ENCODE results near the gene USP25.

The USP25 gene

DNA sequence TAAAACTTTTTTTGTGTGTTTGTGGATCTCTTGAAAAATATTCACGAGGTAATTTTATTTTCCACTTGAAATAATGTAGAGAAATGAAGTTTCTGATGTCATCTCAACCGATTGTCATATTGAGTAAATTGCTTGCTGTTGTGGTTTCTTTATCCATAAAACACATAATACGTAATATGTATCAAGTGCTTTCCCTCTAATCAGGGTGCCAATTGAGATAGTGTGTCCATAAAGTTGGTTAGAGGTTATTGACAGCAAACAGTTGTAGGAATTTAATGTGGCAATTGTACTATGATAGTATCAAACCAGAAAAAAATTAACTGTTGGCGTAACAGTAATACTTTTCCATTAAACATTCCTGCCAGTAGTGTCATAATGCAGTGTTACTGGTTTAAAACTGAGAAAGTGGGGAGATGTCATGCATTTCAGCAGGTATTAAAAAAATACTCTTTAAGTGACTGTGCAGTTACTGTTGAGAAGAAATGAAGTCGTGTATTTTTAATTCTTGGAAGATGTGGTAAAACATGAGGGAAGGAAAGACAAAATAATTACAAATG, 38.3 kb downstream of the USP25 start:
- FAIRE-seq: no peak

DNA sequence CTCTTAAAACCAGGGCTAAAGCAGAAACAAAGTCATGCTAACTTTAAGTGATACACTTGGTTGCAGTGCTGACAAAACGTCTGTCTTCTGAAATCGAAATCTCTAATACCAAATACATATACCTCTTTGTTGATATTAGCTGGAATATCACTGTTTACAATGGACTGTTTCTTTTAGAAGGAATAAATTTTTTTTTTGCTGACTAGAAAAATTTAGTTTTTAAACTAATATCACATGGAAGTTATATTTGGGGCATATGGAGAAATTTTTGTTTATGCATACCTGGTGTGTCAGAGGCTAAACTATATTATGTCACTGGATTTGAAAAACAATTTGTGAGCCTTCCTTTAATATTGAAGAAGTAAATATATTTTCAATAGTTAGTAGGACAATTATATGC, 39.1 kb downstream of the USP25 start:
- no peak for FAIRE-seq

DNA sequence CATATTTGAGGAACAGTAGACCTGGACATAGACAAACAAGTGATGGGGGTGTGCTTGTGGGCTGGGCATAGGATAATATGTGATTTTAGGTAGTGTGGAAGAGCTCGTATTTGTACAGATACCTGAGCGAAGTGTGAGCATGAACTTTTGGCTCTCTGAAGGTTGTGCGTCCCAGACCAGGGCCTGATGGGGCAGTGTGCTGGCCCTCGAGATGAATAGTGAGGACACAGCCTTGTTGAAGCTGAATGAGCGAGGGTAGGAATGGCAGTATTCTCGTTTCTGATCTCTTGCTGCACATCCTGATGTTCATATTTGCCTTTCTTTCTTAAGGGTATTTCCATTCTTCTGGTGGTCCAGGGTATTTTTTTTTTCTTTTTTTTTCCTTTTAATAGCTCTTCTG, 41.5 kb downstream of the USP25 start:
- FAIRE-seq: no peak

DNA sequence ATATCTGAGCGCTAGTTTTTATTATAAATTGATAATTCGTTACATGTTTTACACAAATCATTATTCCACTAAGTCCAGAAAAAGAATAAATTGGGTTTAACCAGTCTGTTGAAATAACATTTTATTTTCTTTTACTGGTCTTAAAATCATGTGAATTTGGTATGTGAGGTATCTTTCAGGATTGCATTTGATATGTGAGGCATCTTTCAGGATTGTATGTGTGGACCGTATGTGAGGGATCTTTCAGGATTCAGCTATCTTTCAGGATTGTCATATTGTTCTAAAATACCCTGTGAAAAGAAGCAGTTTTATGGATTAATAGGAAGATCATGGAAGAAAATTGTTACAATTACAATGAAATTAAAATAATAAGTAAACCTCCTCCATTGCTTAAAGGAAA, 42.9 kb downstream of the USP25 start:
- no peak for FAIRE-seq

DNA sequence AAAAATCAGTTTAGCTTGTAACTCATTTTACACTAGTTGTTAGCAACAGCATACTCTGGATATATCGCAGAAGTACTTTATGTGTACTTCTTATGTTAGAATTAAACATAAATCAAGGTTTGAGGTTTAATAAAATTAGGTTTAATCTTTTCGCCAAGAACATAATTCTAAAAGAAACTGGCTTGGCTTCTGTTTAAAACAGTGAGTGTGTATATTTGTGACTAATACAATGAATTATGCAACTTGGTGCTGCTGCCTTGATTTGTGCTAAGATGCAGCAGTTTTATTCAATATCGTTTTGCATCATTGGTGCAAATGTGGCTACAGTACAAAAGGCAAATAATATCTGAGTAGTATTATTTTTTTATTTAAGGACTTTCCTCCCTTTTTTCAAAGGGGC, 44.8 kb downstream of the USP25 start:
- peak; percentile 74 for FAIRE-seq

DNA sequence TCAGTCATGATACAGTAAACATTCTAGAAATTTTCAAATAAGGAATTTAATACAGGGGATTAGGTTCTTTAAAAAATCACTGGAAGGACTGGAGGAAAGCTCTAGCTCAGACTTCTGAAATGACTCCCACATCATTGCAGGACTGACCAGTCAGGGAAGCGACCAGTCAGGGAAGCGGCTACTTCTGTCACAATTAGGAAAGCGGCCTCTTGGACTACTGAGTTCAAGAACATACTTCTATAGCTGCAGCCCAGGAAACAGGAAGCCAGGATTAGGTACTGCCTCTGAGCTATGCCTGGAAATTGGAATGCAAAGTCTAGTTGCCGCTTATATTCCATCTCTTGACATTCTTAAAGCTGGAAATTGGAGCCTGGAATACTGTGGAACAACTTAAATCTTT, 45.5 kb downstream of the USP25 start:
- no peak for FAIRE-seq

DNA sequence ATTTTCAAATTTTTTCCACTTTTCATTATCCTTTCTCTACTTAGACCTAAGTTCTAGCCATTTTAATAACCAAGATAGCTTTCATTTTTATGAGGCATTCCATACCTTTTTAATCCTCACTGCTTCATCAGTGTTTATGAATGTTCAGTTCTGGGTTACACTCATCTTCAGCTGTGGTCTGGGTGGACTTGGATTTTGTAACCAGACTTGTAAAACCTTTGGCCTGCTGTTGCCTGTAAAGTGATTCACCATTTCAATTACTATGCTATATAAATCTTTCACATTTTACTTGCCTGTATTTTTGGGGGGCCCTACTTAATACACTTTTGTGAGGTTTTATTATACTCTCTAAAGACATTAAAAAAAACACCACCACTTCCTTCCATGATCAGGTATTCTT, 46.2 kb downstream of the USP25 start:
- no peak for FAIRE-seq

DNA sequence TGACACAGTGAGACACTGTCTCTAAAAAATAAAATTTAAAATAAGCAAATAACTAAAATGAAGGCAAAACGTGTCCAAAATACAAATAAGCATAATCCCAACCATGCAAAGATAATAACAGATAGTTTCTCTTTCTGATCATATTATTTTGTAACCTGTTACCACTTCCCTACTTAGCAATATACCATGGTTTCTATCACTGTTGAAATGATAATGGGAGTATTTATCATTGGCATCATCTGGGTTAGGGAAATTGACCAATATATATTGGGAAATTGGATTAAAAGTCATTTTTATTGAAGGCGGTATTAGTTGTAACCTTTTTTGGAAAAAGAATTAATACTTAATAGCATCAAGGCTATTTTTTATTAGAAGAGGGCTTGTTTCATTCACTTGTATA, 47.0 kb downstream of the USP25 start:
- no peak for FAIRE-seq

DNA sequence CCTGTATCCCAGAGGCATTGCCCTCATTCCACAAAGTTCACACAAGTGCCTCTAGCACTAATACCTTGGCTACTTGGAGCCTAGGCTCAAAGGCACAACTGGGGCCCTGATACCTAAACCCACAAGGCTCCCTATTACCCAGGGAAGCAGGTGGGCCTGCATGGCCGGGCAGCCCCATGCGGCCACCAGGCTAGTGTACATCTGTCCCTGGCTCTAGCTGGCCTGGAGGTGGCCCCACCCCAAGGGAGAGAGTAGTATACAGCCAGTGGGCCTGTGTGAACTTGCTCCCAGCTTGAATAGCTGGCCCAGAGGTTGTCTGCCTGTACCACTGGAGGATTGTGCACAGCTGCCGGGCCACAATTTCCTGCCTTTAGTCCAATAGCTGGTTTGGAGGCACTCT, 52.2 kb downstream of the USP25 start:
- no peak for FAIRE-seq

DNA sequence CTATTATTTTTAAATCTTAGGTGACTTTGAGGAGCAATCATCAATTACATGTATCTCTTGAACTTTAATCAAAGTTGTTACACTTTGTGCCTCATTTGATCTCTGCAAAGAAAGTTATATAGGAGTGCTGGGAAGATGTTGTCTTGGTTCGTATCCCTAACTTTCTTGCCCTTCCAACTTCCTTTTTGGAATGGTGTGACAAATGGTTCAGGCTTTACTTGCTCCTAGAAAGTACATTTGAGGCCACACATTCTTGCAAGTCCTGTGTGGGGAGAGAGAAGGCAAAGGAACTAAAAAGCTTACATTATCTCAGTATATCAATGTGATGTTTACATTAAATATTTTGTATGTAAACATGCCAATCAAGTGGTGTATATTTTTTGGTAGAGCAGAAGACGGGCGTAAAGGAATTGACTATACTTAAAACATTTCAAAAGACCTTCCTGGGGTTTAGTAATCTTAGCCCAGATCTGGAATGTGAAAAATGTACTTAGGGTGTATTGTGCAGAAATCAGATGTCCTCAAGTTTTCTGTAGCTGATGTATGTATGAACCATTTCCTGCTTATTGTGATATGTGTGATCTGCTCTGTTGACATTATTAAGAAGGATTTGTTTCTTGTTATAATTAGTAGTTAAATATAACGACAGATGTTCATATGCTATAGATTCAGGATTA, 59.2 kb downstream of the USP25 start:
- no peak for FAIRE-seq

DNA sequence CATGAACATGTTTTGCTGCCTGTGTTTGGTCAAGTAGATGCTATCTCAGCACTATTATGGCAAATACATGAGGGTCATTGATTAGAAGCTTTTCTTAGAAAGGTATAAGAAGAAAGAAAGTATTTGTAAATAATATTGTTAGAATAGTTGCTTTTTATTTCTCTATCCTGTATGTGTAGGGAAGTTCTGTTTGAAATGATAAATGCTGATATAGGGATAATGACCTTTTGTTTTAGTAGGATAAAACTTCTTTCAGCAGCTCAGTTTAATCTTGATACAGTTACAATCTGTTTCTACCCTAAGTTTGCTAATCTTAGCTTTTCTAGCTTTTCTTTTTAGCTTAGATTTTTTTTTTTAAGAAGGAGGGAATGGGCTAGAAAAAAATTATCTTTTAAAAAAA, 63.3 kb downstream of the USP25 start:
- FAIRE-seq: no peak

DNA sequence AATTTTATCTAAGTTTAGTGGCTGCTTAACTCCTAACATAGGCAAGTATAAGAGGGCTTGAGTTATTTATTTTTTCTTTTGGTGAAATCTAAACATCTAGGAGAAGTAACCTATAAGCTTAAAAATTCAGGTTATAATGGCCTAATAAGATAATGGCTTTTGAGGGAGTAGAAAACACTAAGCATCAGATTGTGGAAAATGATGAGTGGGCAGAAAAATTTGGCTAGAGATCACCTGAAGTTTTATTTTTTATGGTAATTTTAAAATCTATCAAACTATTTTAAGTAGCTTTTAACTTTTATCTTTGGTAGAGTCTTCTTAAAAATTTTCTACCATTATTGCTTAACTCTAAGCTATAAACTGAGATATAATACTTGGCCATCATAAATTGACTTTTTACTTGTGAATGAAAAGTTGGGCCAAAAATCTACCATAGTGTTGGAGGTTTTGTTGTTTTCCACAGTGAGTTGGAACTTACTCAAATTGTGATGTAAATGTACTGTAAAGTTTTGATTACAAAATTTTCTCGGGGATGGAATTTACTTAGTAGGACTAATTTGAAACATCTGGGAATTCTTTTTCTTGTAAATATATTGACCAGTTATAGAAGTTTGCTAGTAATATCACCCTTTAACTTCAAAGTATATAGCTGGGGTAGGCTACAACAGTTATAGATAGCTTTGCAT, 63.9 kb downstream of the USP25 start:
- no peak for FAIRE-seq

DNA sequence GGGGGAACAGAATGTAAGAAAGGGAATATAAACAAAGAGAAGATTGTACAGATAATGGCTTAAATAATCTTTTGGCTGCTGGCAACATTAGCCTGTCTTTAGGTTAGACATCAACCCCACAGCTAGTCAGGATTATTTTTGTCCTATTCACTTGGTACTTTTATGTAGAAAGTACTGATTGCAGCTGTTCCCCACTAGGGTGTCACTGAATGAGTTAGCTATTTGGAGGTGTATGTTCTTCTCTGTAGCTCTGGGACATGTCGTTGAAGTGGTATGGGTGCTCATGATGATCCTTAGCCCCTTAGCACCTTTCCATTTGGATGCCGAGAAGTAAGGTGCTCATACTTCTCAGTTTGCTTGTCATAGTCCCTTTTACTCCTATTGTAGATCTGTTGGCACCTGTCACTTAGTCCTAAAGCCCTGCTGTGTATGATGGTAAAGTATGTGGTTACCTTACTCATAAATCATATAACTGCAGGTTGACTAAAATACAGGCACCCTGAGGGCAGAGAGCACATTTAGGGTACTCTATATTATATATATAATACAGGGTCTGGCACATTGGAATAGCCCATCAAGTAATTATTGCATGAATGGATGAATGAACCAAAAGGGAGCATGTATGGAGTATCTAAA, 64.6 kb downstream of the USP25 start:
- no peak for FAIRE-seq

DNA sequence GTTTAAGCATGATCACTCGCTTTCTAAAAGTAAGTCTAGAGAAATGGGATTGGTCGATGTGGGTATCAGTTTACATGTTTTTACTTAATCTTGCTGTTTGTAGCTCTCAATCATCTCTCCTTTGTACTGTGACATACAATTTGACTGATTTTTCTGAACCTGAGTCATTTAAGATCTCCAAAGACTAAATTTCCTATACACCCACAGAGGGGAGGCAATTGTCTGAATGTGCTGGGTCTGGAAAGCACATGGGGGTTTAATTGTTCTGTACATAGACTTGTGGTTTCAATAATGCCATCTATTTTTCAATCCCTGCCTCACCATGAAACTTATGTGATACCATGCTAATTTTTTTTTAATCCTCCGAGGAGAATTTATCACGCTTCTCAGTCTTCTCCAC, 65.8 kb downstream of the USP25 start:
- no peak for FAIRE-seq

DNA sequence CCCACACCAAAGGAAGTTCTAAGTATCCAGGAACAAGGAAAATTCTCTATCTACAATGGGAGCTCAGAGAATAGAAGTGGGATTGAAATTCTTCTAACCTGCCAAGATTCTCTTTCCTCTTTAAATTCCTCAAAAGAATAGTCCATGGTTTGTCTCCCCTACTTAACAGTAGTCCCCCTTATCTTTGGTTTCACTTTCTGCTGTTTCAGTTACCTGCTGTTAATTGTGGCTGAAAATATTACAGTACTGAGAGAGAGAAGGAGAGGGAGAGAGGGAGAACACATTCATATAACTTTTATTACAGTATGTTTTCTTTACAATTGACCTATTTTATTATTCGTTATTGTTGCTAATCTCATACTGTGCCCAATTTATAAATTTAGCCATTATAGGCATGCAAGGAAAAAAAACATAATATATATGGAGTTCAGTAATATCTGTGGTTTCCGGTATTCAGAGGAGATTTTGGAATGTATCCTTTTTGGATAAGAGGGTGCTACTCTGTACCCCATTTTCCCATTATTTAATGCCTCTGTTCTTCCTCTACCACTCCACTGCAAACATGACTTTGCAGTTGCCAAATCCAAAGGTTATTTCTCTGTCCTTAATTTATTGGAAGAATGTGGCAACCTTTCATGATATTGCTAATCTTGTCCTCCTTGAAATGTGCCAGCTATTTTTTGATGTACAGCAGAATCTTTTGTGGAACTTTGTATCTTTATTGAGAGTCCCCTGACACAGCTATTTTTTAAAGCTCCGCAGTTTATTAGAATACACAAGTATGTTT, 68.0 kb downstream of the USP25 start:
- FAIRE-seq: no peak

DNA sequence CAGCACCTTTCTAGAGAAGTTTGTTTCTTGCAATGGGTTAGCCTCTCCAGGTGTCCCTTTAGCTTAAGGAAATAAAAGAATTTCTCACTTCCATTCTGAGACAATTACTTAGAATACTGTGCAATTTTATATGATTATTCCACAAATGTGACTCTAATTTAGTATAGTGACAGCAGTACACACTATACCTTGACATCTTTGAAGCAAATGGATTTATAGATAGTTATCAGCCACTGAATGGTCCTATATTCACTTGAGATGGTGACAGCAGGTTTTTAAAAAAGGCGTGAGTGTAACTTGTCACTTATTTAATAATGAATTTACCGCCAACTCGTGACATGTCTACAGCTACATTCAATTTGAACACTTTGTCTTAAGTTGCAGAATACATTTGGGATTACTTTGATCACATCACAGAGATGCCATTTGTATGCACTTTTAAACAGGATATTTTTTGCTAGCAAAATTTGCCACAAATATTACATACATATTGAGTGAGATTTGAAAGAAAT, 71.6 kb downstream of the USP25 start:
- FAIRE-seq: no peak

DNA sequence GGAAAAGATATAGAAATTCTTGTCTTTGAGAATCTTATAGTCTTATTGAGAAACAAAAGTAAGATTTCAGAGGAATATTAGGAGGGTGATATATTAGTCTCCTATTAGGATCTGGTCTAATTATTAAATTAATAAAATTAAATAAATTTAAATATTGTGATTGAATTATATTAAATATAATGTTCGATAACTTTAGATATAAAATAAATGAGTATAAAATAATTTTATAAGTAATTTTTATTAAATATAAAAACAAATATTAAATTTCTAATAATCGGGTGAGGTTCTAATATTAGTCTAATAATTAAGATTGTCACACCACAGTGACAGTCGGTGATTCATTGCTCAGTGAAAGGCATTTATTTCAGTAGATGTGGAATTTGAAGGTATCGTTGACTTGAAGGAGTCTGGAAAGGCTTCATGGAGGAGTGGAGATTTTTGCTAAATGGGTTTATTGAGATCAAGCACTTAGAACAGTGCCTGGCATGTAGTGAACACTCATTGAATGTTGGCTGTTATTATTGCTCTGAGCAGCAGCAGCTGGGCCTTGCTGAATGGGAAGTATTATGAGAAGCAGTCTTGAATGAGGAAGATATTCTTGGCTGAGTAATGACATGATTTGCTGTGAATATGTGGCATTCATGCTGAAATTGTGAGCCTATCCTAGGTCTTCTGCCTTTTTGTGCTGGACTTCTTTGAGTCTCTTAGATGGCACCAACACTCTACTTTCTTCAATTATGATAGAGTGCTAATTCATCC, 74.6 kb downstream of the USP25 start:
- FAIRE-seq: no peak

DNA sequence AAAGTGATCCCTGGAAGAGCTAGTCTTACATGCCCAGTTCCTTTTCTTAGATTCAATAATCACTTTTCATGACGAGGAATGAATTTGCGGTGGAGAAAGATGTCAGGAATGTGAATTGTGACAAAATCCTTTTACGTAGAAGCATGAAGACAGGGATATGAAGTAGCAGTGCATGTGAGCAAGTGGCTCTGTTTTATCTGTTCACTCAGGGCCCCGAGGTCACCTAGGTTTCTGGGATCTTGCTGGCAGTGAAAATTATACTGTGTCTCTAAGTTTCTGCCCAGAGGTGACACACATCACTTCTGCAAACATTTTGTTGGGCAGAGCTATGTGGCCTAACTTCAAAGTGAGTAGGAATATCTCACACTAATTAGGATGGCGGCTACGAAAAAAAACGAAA, 79.3 kb downstream of the USP25 start:
- FAIRE-seq: no peak

DNA sequence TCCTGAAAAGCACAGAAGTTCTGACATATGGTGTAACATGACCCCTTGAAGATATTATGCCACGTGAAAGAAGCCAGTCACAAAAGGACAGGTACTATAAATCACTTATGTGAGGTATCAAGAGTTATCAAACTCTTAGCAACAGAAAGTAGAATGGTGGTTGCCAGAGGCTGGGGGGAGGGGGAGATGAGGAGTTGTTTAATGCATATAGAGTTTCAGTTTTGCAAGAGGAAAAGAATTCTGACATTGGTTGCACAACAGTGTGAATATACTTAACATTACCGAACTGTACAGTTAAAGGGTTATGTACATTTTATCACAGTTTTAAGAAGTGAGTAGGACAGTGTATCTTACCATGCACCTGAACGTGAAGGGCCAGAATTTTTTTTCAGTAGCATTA, 80.0 kb downstream of the USP25 start:
- FAIRE-seq: no peak

DNA sequence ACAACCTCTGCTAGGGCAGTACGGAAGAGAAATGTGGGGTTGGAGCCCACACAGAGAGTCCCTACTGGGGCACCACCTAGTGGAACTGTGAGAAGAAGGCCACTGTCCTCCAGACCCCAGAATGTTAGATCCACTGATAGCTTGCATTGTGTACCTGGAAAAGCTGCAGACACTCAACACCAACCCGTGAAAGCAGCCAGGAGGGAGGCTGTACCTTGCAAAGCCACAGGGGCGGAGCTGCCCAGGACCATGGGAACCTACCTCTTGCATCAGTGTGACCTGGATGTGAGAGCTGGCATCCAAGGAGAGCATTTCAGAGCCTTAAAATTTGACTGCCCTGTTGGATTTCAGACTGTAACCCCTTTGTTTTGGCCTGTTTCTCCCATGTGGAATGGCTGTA, 85.5 kb downstream of the USP25 start:
- FAIRE-seq: no peak

DNA sequence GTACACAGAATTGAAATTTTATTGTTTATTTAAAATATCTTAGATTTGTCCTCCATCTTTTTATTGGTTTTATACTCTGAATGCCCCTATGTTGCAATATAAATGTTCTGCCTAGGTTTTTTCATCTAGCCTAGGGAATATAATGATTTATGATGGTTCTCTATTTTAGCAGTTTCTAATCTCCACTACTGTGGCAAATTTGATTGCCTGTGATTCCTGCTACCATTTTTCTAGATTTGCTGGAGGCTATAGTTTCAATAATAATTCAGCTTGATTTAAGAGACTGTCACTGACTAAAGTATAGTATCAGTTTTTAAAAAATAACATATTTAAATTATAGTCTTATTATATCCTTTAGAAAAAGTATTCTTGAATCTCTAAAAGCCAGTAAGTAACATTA, 90.5 kb downstream of the USP25 start:
- FAIRE-seq: no peak

DNA sequence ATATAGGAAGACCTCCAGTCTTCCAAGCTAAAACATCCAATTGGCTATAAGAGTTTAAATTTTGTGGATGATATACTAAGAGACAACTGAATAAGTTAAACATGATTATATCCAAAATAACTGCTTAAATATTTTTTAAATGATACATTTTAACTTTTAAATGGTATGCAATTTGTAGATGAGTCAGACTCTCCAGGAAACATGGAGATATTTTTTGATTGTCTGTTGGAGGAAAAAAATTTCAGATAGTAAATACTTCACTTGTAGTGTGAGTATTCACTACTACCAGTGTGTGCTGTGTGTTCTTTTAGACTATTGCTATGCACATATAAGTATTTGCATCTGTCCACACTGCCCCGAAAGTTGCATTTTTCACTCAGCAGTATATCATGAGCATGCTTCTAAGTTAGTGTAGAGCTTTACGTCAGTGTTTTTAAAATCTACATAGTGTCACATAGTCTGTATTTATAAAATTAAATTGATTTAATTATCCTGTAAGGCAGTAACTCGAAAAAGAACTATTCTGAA, 91.1 kb downstream of the USP25 start:
- no peak for FAIRE-seq
